Kidney (tissue), 14 donors: ENCODE measurements around the gene FREM1. TPM values are rescaled to one million over a fixed set of nuclear protein-coding genes. Genes with fewer than 3 reads are reported as not detected.

ENCODE experiments used
- DNase-seq, 5 donors: peaks; one replicate each; pipeline ENCODE4 v3.0.0-alpha.2; 2013 to 2020
- FAIRE-seq: peaks from 2 replicates; lab custom pipeline; 2012; peaks lifted over from hg19 to GRCh38; lab: Jason Lieb, UNC
- H3K27ac ChIP-seq, 2 donors: one replicate each; pipeline ENCODE4 v1.7.0; 2013; ENCODE audit warnings: low read depth in 2 of 2, low read length in 2 of 2, inconsistent platforms in 1 of 2
- H3K27me3 ChIP-seq: one replicate; pipeline ENCODE4 v1.7.1; 2013; ENCODE audit warnings: low read length, inconsistent platforms; ENCODE audit not compliant: control insufficient read depth, insufficient read depth
- H3K36me3 ChIP-seq, 3 donors: one replicate each; pipeline versions ENCODE4 v1.7.0 to v1.7.1; 2013; ENCODE audit warnings: low read length in 3 of 3, control low read depth in 1 of 3, inconsistent platforms in 1 of 3; ENCODE audit not compliant: insufficient read depth in 3 of 3, control insufficient read depth in 2 of 3
- H3K4me1 ChIP-seq, 3 donors: one replicate each; pipeline versions ENCODE4 v1.7.0 to v1.7.1; 2013; ENCODE audit warnings: low read length in 3 of 3, inconsistent platforms in 1 of 3, low read depth in 1 of 3; ENCODE audit not compliant: control insufficient read depth in 2 of 3, insufficient read depth in 2 of 3
- H3K4me3 ChIP-seq, 3 donors: one replicate each; pipeline versions ENCODE4 v1.7.0 to v1.8.1; 2013; ENCODE audit warnings: low read length in 3 of 3, control low read depth in 1 of 3, inconsistent platforms in 1 of 3
- H3K9ac ChIP-seq, 3 donors: one replicate each; pipeline versions ENCODE4 v1.7.0 to v1.7.1; 2013; ENCODE audit warnings: low read length in 3 of 3, control low read depth in 1 of 3, inconsistent platforms in 1 of 3
- H3K9me3 ChIP-seq, 3 donors: one replicate each; pipeline versions ENCODE4 v1.7.0 to v1.7.1; 2013; ENCODE audit warnings: low read length in 3 of 3, control low read depth in 1 of 3, inconsistent platforms in 1 of 3; ENCODE audit not compliant: control insufficient read depth in 2 of 3, insufficient read depth in 1 of 3
- intact Hi-C: fragments of 100-400 bp; cut with DNase I; formaldehyde crosslinking; loops from one replicate; pipeline ENCODE4 v1.11.1; 2022
- polyA plus RNA-seq: library from polyadenylated mRNA; stranded (reverse); fragments of 350-450 nt; fragmentation: Illumina TruSeq; extraction: RNeasy Lipid Tissue Mini Kit (QIAGEN cat#74804); gene quantifications from one replicate; pipeline ENCODE4 v1.2.3, GENCODE V29; 2014; ENCODE audit warnings: low read depth, low replicate concordance; ENCODE audit not compliant: insufficient read depth
- total RNA-seq: library from RNA; stranded (reverse); fragmentation: NEBNext Ultra II Directional; extraction: Animal tissue kit (Norgen Biotek cat#: 25700); gene quantifications from one replicate; pipeline ENCODE4 v1.2.1, GENCODE V29; 2021
- TF ChIP-seq, protein P1 (sequence below): IDR thresholded peaks from 3 replicates; pipeline ENCODE4 v1.5.1; 2012; ENCODE audit warnings: mild to moderate bottlenecking, moderate library complexity, borderline replicate concordance; ENCODE audit not compliant: insufficient read depth; ENCODE audit errors: extremely low read depth
- donor health status: control.
- donor health status: control.
- donor health status: control.
- donor health status: control.
- donor health status: control.
- donor health status: DM: yes; HTN: yes; CAD: no.
- donor health status: Normal renal cell carcinoma (clear cell type).

FREM1 gene
- total and polyA plus RNA-seq, 2 donors from 2014 or later, result 8.3 to 17.0 TPM

DNA sequence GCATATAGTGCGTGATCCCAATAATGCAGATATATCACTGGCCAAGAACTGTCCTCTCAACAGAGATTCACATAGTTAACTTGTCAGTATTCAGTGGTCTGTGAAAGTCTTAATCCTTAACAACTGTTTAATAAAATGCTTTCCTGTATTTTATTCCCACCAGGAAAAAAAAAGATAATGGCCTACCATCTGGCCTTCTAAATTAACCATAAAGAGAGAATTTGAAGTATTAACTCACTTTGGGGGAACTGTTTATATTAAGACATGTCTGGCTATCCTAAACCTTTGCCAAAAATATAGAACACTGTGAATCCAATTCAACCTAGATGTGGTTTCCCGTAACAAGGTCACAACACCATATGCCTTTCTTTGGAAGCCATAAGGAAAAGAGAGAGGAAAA lies 818 bp upstream of the FREM1 start:
- H3K9me3 ChIP-seq, result no peaks in the 10 kb centered on the region
- no peaks in the 10 kb centered on the region for H3K27me3 ChIP-seq
- peak overlapping the region in 1 of 2 donors; percentile 36 for H3K27ac ChIP-seq
- no peak for DNase-seq
- H3K36me3 ChIP-seq, result no peaks in the 10 kb centered on the region
- FAIRE-seq, result no peak
- intact Hi-C loops, result no loop called here
- TF ChIP-seq, protein P1, sequence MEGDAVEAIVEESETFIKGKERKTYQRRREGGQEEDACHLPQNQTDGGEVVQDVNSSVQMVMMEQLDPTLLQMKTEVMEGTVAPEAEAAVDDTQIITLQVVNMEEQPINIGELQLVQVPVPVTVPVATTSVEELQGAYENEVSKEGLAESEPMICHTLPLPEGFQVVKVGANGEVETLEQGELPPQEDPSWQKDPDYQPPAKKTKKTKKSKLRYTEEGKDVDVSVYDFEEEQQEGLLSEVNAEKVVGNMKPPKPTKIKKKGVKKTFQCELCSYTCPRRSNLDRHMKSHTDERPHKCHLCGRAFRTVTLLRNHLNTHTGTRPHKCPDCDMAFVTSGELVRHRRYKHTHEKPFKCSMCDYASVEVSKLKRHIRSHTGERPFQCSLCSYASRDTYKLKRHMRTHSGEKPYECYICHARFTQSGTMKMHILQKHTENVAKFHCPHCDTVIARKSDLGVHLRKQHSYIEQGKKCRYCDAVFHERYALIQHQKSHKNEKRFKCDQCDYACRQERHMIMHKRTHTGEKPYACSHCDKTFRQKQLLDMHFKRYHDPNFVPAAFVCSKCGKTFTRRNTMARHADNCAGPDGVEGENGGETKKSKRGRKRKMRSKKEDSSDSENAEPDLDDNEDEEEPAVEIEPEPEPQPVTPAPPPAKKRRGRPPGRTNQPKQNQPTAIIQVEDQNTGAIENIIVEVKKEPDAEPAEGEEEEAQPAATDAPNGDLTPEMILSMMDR, result no peak
- peak overlapping the region in 1 of 3 donors; percentile 100 for H3K9ac ChIP-seq
- H3K4me3 ChIP-seq, result peak overlapping the region in 2 of 3 donors; percentile 51 to 99
- H3K4me1 ChIP-seq, result peaks cover 8 to 22% (median 16%) of the 10 kb centered on the region in 3 donors

DNA sequence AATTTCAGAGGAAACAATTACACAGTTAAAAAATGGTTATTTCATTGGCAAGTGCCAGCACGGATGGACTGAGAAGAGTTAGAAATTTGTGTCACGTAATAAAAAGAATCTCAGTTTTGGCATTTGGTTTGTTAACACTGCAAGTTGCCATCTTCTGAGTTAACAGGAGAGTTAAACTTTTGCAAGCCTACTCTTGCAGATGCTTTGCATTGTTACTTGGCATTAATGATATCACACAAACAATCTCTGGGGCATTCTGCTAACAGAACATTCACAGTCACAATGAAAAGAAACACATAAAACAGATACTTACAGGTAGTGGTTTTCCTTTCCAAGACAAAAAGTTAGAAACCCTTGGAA lies 647 bp downstream of the FREM1 start:
- peak overlapping the region; percentile 51 to 99 (median 62) for H3K4me3 ChIP-seq
- DNase-seq, result no peak
- no peaks in the 10 kb centered on the region for H3K27me3 ChIP-seq
- no peak for FAIRE-seq
- H3K9ac ChIP-seq, result peak overlapping the region; percentile 49 to 100 (median 57)
- TF ChIP-seq, protein P1, result no peak
- peak overlapping the region; percentile 60 to 65 for H3K27ac ChIP-seq
- no peaks in the 10 kb centered on the region for H3K9me3 ChIP-seq
- peaks cover 14 to 31% (median 16%) of the 10 kb centered on the region in 3 donors for H3K4me1 ChIP-seq
- H3K36me3 ChIP-seq, result peaks cover 0 to 1% (median 0%) of the 10 kb centered on the region in 3 donors
- intact Hi-C loops, result no loop called here

DNA sequence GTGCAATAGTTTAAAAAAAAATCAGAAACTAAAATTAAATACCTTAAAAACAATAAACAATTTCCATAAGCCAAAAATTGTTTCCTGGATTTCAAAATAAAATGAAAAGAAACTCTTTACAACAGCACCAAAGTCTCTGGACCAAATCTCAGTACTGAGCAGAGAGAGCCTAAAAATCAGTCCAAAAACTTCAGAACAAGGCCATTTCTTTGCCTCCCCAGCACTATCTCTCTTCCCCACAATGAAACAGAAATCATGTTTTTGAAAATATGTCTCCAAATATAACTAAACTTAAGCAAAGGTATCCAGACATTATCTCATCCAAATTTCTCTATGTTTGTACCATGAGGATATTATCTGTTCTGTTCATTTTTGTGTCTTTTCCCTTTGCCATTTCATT lies 1.0 kb downstream of the FREM1 start:
- intact Hi-C loops, result no loop called here
- peaks cover 0 to 3% (median 0%) of the 10 kb centered on the region in 3 donors for H3K36me3 ChIP-seq
- no peaks in the 10 kb centered on the region for H3K27me3 ChIP-seq
- FAIRE-seq (no peak), DNase-seq (no peak)
- peak overlapping the region; percentile 51 to 99 (median 62) for H3K4me3 ChIP-seq
- H3K27ac ChIP-seq, result peak overlapping the region; percentile 60 to 79
- H3K9ac ChIP-seq, result peak overlapping the region; percentile 6 to 100 (median 57)
- TF ChIP-seq, protein P1, result no peak
- H3K4me1 ChIP-seq, result peaks cover 15 to 32% (median 16%) of the 10 kb centered on the region in 3 donors
- no peaks in the 10 kb centered on the region for H3K9me3 ChIP-seq
